Stimulated activated CD4-positive, alpha-beta T cell treated with anti-CD3 and anti-CD28 coated beads, Interleukin-4, amount 100 ng/mL, for 1 hour (primary cell): ENCODE results near the gene NPL.

Experiments
- DNase-seq: peaks from one replicate; pipeline ENCODE4 v3.0.0-alpha.2; 2020

Gene NPL

DNA sequence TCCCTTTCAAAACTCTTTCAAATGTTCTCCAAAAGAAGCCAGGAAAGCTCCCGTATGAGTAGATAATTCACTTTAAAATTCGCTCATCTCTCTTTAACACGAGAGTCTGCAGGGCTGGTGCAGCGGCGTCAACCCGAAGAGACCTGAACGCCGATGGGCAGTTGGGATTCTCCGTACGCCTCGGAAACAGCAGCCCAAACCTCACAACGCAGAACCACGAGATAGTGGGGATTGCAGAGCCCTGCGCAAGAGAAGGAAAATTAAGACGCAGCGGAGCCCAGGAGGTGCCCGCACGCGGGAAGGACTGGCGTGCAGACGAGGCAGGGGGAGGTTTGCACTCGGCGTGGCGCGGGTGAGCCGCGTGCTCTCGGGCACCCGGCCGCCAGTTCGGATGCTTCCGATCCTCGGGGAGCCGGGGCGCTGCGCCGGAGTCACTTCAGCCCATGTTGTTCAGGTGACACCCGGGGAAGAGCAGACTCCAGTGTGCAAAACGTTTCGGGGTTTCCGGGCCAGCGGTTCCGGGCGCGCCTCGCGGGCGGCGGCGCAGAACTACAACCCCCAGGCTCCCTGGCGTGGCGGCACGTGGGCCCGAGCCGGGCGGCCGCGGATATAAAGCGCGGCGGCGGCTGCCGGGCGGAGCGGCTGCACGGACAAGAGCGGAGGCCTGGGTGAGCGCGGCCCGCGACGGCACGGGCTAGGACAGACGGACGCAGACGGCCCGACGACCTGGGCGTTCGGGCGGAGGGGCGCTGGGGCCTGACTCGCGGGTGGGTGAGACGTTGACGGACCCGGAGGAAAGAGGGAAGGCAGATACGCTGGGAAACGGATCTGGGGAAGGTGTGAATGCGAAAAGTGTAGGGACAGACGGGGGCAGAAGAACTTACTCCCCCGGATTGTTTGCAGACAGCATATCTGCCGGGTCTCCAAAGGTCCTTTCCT is at the start of gene NPL:
NPL (plus strand) TSS at position 636 of the 939 bp plus-strand sequence. CDS start 4,599 bp downstream, outside the sequence.
- DNase-seq: peak; percentile 86

DNA sequence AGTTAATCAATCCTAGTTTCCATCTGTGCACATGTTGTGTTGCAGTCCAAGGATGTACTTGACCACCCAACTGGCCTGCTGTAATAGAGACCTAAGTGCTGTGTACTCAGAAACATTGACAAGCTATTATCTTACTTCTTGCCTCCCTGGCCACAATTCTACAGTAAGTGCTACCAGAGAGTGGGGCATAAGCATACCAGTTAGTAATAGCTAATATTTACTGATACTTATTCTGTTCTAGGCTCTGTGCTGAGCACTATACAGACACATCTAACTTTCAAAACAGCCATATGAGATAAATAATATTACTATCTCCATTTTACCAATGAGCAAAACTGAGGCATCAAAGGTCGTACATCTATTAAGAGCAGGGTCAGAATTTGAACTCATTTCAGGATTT is 49.5 kb upstream of the NPL start:
- DNase-seq: no peak

DNA sequence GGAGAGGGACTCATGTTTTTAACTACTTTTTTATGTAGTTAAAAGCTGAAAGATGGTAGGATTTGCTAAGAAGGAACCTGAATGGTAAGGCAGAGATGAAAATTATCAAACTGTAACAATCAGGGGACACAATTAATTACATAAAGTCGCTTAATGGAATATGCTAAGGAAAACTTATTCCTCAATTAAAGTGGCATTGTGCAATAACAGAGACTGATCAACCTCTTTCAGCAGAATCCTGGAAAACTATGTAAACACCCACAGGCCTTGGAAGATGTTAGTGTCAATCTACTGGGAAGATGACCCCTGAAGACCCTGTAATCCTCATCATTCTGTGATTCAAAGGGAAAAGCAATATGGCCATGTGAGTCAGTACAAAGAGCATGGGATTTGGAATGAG is 46.8 kb upstream of the NPL start:
- DNase-seq: no peak

- DNase-seq: no peak
Measured at GRCh38 chr1:182752077-182752988, 37.2 kb upstream of the NPL start.

GRCh38 chr1:182754087-182754486 is 35.5 kb upstream of the NPL start:
- no peak for DNase-seq

DNA sequence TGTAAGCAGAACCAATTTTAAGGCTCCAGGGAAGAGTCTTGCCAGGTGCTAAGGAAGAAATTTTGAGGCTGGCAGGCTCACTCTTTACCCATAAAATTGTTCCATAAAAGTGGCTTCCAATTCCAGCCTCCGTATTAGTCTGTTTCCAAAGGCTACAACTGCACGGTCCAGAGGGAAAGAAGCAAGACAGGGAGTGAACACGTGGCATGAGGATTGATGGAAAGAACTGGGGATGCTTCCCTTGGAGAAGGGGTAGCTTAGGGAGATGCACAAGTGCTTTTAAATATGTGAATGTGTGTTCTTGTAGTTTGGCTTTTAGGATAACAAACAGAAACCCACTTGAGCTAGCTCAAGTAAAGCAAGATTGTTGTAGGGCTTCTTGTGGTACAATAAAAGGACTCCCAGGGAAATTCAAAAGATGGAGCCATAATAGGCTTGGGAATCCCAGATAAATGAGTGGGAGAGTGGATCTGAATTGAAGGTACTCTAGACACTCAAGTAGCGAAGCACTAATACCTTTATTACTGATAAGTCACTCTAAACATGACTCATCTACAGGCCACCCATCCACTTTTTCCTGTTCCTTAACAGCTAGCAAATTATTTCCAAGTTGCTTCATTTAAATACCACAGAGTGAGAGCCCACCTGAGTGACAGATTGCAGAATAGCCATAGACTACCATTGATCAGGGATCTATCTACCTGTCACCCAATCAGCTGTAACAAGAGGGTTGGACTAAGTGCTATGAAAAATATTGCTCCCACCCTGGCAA is 34.8 kb upstream of the NPL start:
- DNase-seq: no peak

DNA sequence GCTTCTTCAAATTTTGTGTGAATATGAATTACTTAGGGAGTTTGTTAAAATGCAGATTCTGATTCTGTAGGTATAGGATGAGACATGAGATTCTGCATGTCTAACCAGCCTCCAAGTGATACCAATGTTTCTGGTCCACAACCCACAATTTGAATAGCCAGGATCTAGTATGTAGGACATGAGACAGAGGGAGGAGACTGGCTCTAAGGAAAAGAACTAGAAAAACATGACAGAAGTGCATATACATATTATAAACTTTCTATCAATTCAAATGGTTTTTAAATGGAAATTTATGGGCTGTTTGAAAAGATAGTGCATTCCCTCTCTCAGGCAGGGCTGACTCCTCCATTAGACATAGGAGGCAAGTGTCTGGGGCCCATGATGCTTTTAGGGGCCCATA is 33.9 kb upstream of the NPL start:
- no peak for DNase-seq

DNA sequence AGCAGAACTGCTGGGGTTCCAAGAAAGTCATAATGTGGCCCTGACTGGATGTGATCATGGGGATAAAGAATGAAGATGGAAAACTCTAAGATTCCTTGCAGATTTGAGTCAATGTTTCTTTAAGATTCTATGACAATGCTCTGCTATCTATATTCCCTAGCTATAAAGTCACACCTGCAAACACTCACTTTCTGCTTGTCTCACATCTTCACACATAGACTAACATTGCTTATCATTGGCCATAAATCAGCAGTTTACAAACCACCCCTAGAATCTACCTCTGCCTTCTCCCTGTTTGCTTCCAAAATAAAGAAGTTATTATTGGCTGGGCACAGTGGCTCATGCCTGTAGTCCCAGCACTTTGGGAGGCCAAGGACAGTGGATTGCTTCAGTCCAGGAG is 33.1 kb upstream of the NPL start:
- no peak for DNase-seq

GRCh38 chr1:182761396-182762395 is 27.9 kb upstream of the NPL start:
- no peak for DNase-seq

GRCh38 chr1:182762536-182762935 is 27.0 kb upstream of the NPL start:
- no peak for DNase-seq

- no peak for DNase-seq
Measured at GRCh38 chr1:182764029-182764727, 25.4 kb upstream of the NPL start.

DNA sequence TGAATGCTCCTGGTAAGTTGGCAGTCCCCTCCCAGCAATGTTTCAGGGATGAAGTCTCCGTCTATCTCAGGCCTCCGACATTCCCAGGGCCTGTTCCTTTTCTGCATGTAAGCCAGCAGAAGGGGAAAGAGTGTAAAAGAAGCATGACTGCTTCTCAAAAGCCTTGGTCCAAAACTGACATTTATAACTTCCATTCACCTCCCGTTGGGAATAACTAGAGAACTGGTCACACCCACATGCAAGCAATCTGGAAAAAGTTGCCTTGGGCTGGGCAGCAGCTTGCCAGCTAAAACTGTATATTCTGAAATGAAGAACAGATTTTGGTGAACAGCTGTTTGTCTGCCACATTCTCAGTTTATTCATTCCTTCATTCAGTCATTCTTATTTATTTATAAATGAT is 24.2 kb upstream of the NPL start:
- DNase-seq: no peak

GRCh38 chr1:182766050-182766449 is 23.5 kb upstream of the NPL start:
- no peak for DNase-seq

GRCh38 chr1:182766881-182767645 is 22.5 kb upstream of the NPL start:
- no peak for DNase-seq

- no peak for DNase-seq
Measured at GRCh38 chr1:182768963-182769362, 20.6 kb upstream of the NPL start.

DNA sequence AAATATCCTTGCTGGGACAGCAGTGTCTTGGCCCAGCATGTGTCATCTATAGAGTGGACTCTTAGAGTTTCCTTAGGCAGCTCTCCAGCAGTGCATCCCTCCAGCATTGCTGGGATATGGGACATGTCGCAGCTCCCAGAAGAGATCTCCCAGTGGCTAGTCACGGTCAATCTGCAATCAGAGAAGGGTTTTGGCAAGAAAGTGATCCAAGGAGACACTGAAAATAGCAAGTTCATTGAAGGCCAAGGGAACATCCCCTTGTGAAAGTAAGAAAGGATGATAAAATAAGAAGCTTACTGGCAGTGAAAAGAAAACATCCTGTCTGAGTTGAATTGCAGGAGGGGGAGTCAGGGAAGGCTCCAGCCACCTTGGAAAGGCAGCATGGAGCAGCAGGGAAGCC is 19.3 kb upstream of the NPL start:
- no peak for DNase-seq

DNA sequence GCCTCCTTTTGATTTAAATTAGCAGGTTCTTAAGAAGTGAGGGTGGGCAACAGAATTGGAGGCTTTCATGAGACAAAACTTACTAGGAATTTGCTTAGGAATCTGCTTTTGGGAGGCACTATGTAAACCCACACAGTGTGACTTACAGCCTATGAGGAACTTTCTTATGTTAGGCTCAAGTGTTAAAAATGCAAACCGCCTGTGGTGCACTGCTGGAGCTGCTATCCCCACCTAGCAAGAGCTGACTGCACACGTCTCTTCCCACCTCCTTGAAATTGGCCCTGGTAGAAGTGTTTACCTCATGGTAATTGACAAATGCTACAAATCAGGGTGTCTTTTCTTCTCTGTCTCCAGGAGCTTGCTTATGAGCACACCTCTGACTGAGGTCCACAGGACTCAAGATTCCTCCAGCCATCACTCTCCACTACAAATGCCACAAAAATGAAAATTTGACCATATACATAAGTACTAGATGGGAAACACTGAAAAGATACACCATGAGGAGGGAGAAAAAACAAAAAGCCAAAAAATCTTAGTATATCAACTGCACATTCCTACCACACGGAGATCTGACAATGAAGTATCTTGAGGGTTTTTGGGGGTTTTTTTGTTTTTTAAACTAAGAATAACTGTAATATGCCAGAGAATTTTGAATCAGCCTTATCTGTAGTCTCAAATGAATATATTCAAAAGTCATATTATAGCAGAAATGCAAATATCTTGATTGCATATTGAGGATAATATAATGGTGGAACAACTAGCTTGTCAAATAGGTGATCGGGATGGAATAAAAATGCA is 18.2 kb upstream of the NPL start:
- DNase-seq: no peak

DNA sequence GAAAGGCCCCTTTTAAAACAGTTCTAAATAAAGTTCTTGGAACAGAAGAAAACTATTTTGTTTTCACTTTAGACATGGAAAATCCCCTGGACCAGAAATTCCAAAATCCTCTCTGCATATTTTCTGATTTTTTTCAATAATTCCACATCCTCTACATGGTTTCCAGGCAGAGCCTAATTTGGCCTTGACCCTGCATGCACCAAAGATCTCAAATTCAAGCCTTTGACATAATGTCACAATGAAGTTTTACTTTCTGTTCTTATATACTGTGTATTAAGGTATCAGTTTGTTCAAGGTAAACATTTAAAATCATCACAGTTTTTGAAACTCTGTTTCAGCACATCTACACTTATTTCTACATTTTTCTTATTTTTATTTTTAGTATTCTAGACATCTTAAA is 12.2 kb upstream of the NPL start:
- no peak for DNase-seq

- DNase-seq: no peak
Measured at GRCh38 chr1:182778862-182779261, 10.7 kb upstream of the NPL start.
